Natural killer cell (primary cell): ENCODE data around the gene PIK3C2G. TPM values are rescaled to one million over a fixed set of nuclear protein-coding genes. Genes with fewer than 3 reads are reported as not detected.

ENCODE experiments used
- ATAC-seq, 3 donors: fragments of 150-1000 bp in 2 of 3; fragments of 200-7000 bp in 1 of 3; cut with Tn5 transposase; 1 replicate in 1 of 3; 2 replicates in 2 of 3; pipeline ENCODE4 v1.10.0; 2021; ENCODE audit warnings: mild to moderate bottlenecking in 2 of 3, moderate library complexity in 2 of 3
- DNase-seq, 2 donors: peaks; one replicate each; pipeline versions ENCODE4 v3.0.0 to v3.0.0-alpha.2; 2013 to 2021; ENCODE audit warnings: mixed read lengths in 1 of 2
- H3K27ac ChIP-seq: one replicate; pipeline ENCODE4 v1.5.1; 2013; ENCODE audit warnings: mild to moderate bottlenecking, low read length
- H3K27me3 ChIP-seq: one replicate; pipeline ENCODE4 v1.6.1; 2013; ENCODE audit warnings: low read length; ENCODE audit not compliant: control insufficient read depth, insufficient read depth
- H3K36me3 ChIP-seq: one replicate; pipeline ENCODE4 v1.6.1; 2013; ENCODE audit warnings: low read length; ENCODE audit not compliant: control insufficient read depth, insufficient read depth
- H3K4me1 ChIP-seq: one replicate; pipeline ENCODE4 v1.6.1; 2013; ENCODE audit warnings: low read length; ENCODE audit not compliant: control insufficient read depth, insufficient read depth
- H3K4me3 ChIP-seq: one replicate; pipeline ENCODE4 v1.5.1; 2013; ENCODE audit warnings: low read length
- H3K9me3 ChIP-seq: one replicate; pipeline ENCODE4 v1.6.1; 2013; ENCODE audit warnings: low read length; ENCODE audit not compliant: control insufficient read depth, insufficient read depth
- H3K27ac Mint-ChIP-seq, 2 donors: one replicate each; pipeline ENCODE4 v1.8.0; 2022; ENCODE audit warnings: mild to moderate bottlenecking in 2 of 2, mixed read lengths in 2 of 2, moderate library complexity in 1 of 2
- H3K27me3 Mint-ChIP-seq, 2 donors: one replicate each; pipeline ENCODE4 v1.8.0; 2022; ENCODE audit warnings: low read depth in 2 of 2, mixed read lengths in 2 of 2
- H3K36me3 Mint-ChIP-seq: one replicate; pipeline ENCODE4 v1.8.0; 2022; ENCODE audit warnings: mixed read lengths
- H3K4me1 Mint-ChIP-seq, 2 donors: one replicate each; pipeline ENCODE4 v1.8.0; 2022; ENCODE audit warnings: mixed read lengths in 2 of 2
- H3K4me3 Mint-ChIP-seq: one replicate; pipeline ENCODE4 v1.8.0; 2022; ENCODE audit warnings: mild to moderate bottlenecking, moderate library complexity, mixed read lengths
- H3K9me3 Mint-ChIP-seq, 2 donors: one replicate each; pipeline ENCODE4 v1.8.0; 2022; ENCODE audit warnings: mixed read lengths in 2 of 2
- CTCF ChIP-seq: fragments of 200-600 bp; IDR thresholded peaks from one replicate; pipeline ENCODE4 v1.8.0; 2022; ENCODE audit warnings: antibody characterized with exemption
- WGBS: methylation state at CpG from one replicate; pipeline ENCODE4 v1.1.7; 2013; ENCODE audit warnings: missing lambda C conversion rate; ENCODE audit not compliant: insufficient coverage; 5-methylcytosine and 5-hydroxymethylcytosine counted together
- intact Hi-C: fragments of 100-400 bp; cut with micrococcal nuclease; formaldehyde crosslinking; loops from one replicate; pipeline ENCODE4 v1.14.2; 2022
- total RNA-seq, 4 donors: library from RNA; stranded (reverse); fragments of 120-200 nt in 1 of 4; gene quantifications; one replicate each; pipeline versions ENCODE4 v1.2.3 to v1.2.4, GENCODE V29; 2013 to 2022

PIK3C2G gene
- total RNA-seq, 3 donors from 2014 or later (not counting 1 experiment from before 2014, with no cell fraction given) = not detected

DNA sequence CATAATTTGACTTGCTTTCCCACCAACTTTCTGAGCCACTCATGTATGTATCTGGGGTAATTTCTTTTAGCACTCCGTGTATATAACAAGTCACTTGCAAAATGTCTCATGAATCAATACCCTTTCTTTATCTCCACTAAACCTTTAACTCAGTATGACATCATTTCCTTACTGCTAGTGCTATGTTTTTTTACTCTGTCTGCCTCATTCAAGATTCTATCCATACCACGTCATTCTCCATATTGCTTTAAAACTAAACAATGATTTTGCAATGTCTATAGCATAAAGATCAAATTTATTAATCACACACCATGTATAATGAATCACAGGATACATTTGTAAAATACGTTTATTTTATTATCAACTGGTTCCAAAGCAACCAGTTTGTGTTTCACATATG lies 178.2 kb downstream of the PIK3C2G start:
- Histone ChIP-seq H3K36me3 (no peaks in the 10 kb centered on the region), H3K27me3 (no peaks in the 10 kb centered on the region), H3K4me1 (no peaks in the 10 kb centered on the region), H3K9me3 (no peaks in the 10 kb centered on the region), H3K4me3 (no peak overlapping the region), H3K27ac (no peak overlapping the region)
- TF ChIP-seq CTCF = no peak
- H3K36me3 Mint-ChIP-seq = no peaks in the 10 kb centered on the region
- H3K4me1 Mint-ChIP-seq = no peaks in the 10 kb centered on the region
- WGBS = 88% methylated on average over 2 of the region's 3 CpGs
- no peaks in the 10 kb centered on the region for H3K27me3 Mint-ChIP-seq
- intact Hi-C loops = no loop called here
- no peak for ATAC-seq
- no peak overlapping the region for H3K4me3 Mint-ChIP-seq
- H3K27ac Mint-ChIP-seq = no peak overlapping the region
- no peak for DNase-seq
- peaks cover 2 to 5% of the 10 kb centered on the region in 2 donors for H3K9me3 Mint-ChIP-seq

- no peak for TF ChIP-seq CTCF
- intact Hi-C loops = no loop called here
- Mint-ChIP-seq H3K9me3 (peaks cover 0 to 3% of the 10 kb centered on the region in 2 donors), H3K36me3 (no peaks in the 10 kb centered on the region), H3K27ac (no peak overlapping the region), H3K4me3 (no peak overlapping the region), H3K4me1 (no peaks in the 10 kb centered on the region), H3K27me3 (no peaks in the 10 kb centered on the region)
- DNase-seq (no peak), ATAC-seq (no peak)
- WGBS = 86% methylated on average over 2 of the region's 5 CpGs
- Histone ChIP-seq H3K27me3 (no peaks in the 10 kb centered on the region), H3K4me1 (no peaks in the 10 kb centered on the region), H3K4me3 (no peak overlapping the region), H3K27ac (no peak overlapping the region), H3K9me3 (no peaks in the 10 kb centered on the region), H3K36me3 (no peaks in the 10 kb centered on the region)
Observed at GRCh38 chr12:18443768-18444437, 182.6 kb downstream of the PIK3C2G start.

- TF ChIP-seq CTCF = no peak
- ATAC-seq (no peak), DNase-seq (no peak)
- Mint-ChIP-seq H3K27ac (no peak overlapping the region), H3K4me3 (no peak overlapping the region), H3K27me3 (no peaks in the 10 kb centered on the region), H3K36me3 (peaks cover 7% of the 10 kb centered on the region), H3K4me1 (no peaks in the 10 kb centered on the region), H3K9me3 (peaks cover 5% of the 10 kb centered on the region in 2 donors)
- H3K36me3 ChIP-seq = no peaks in the 10 kb centered on the region
- no peaks in the 10 kb centered on the region for H3K27me3 ChIP-seq
- intact Hi-C loops = no loop called here
- no peaks in the 10 kb centered on the region for H3K9me3 ChIP-seq
- H3K27ac ChIP-seq = no peak overlapping the region
- H3K4me3 ChIP-seq = no peak overlapping the region
- H3K4me1 ChIP-seq = no peaks in the 10 kb centered on the region
- WGBS = 83% methylated on average over 3 of the region's 3 CpGs
Observed at GRCh38 chr12:18446061-18446644, 184.8 kb downstream of the PIK3C2G start.
